ENCODE measurements around the gene OR4A16.
A peak's percentile ranks its signal among the peaks of the same experiment; 100 is the strongest.

The OR4A16 gene

GRCh38 chr11:55342901-55343300, at the start of gene OR4A16:
Gene OR4A16 (plus strand): TSS chr11:55343201. CDS start chr11:55343201, 0 bp downstream.
- DNase-seq: no peak

- no peak for DNase-seq
Measured at GRCh38 chr11:55324500-55324899, 18.5 kb upstream of the OR4A16 start.

- no peak for DNase-seq
Measured at GRCh38 chr11:55345306-55345705, 2.3 kb downstream of the OR4A16 start.

- no peak for DNase-seq
Measured at GRCh38 chr11:55349032-55349431, 6.0 kb downstream of the OR4A16 start.

GRCh38 chr11:55357560-55358184, 14.7 kb downstream of the OR4A16 start:
- DNase-seq: peak; percentile 31

GRCh38 chr11:55367674-55368073, 24.7 kb downstream of the OR4A16 start, which contains the start of gene OR4A15:
Gene OR4A15 (plus strand): TSS chr11:55367974. CDS start chr11:55367974, 0 bp downstream.
- no peak for DNase-seq

All from KG1 (cell line).